DOHH2 (cell line): ENCODE results near the gene WDR31.

Experiments
- H3F3A ChIP-seq: fragments of 200-600 bp; sonication (generic), shearing (Covaris generic); 2 replicates; pipeline ENCODE4 v1.6.0; 2016; ENCODE audit warnings: antibody characterized with exemption, mild to moderate bottlenecking; ENCODE audit not compliant: control insufficient read depth, insufficient read depth
- H3K27ac ChIP-seq: fragments of 200-600 bp; sonication (generic); 2 replicates; pipeline ENCODE4 v1.5.1; 2014; ENCODE audit warnings: low read depth, mild to moderate bottlenecking, low read length, moderate library complexity
- H3K27me3 ChIP-seq: fragments of 200-600 bp; sonication (generic); 2 replicates; pipeline ENCODE4 v1.6.1; 2014; ENCODE audit warnings: mild to moderate bottlenecking, low read length, mixed read lengths; ENCODE audit not compliant: control insufficient read depth
- H3K36me3 ChIP-seq: fragments of 200-600 bp; sonication (generic); 2 replicates; pipeline ENCODE4 v1.6.1; 2014; ENCODE audit warnings: mild to moderate bottlenecking, low read length, moderate library complexity, mixed read lengths; ENCODE audit not compliant: control insufficient read depth
- H3K4me1 ChIP-seq: fragments of 200-600 bp; sonication (generic); 2 replicates; pipeline ENCODE4 v1.6.1; 2014; ENCODE audit warnings: mild to moderate bottlenecking, low read length, mixed read lengths; ENCODE audit not compliant: control insufficient read depth
- H3K4me2 ChIP-seq: fragments of 200-600 bp; sonication (generic); 2 replicates; pipeline ENCODE4 v1.6.0; 2014; ENCODE audit warnings: mild to moderate bottlenecking, low read length, moderate library complexity
- H3K4me3 ChIP-seq: fragments of 200-600 bp; sonication (generic); 2 replicates; pipeline ENCODE4 v1.5.1; 2014; ENCODE audit warnings: mild to moderate bottlenecking, low read length, mixed read lengths
- H3K79me2 ChIP-seq: fragments of 200-600 bp; sonication (generic); 2 replicates; pipeline ENCODE4 v1.6.1; 2014; ENCODE audit warnings: mild to moderate bottlenecking, low read length, mixed read lengths; ENCODE audit not compliant: control insufficient read depth
- H3K9me2 ChIP-seq: fragments of 200-600 bp; sonication (generic); replicated peaks from 2 replicates; pipeline ENCODE4 v1.6.1; 2014; ENCODE audit warnings: mild to moderate bottlenecking, low read length, mixed read lengths; ENCODE audit not compliant: control insufficient read depth
- H3K9me3 ChIP-seq: fragments of 200-600 bp; sonication (generic); 2 replicates; pipeline ENCODE4 v1.6.1; 2014; ENCODE audit warnings: antibody characterized with exemption, low read length, mixed read lengths; ENCODE audit not compliant: control insufficient read depth, insufficient read depth
- H4K20me1 ChIP-seq: fragments of 200-600 bp; sonication (generic); 2 replicates; pipeline ENCODE4 v1.6.0; 2014; ENCODE audit warnings: low read depth, mild to moderate bottlenecking, antibody characterized with exemption, low read length, moderate library complexity; ENCODE audit not compliant: control insufficient read depth, insufficient read depth
- CTCF ChIP-seq: fragments of 200-600 bp; sonication (generic); IDR thresholded peaks from one replicate; pipeline ENCODE4 v1.5.1; 2014; ENCODE audit warnings: antibody characterized with exemption, mild to moderate bottlenecking, low read depth, low read length; ENCODE audit not compliant: poor library complexity, severe bottlenecking
- EZH2phosphoT487 ChIP-seq: fragments of 200-600 bp; sonication (generic); IDR thresholded peaks from 2 replicates; pipeline ENCODE4 v1.6.1; 2017; ENCODE audit warnings: borderline replicate concordance, mild to moderate bottlenecking, antibody characterized with exemption, low read length, moderate library complexity, mixed read lengths

WDR31 gene

DNA sequence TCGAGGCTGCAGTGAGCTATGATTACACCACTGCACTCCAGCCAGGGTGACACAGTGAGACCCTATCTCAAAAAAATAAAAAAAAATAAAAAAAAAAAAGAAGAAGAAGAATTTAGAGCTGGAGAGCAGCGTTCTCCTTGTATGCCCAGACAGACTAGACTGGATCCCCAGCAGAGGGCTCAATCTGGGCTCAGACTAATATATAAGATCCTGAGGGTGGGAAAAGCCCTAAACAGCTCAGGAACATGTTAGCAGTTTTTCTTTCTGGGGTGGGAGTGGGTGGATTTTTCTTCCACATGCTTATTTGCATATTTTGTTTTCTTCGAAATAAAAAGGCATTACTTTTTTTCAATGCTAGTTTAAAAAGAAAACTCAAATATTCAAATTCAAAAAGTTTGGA, 8.4 kb upstream of the WDR31 start:
- no peaks in the 10 kb centered on the region for H3K79me2 ChIP-seq
- H3K9me3 ChIP-seq, result no peaks in the 10 kb centered on the region
- H3F3A ChIP-seq, result peaks cover 2% of the 10 kb centered on the region; the same call in 1 of the 2 replicates
- no peaks in the 10 kb centered on the region for H3K36me3 ChIP-seq
- H4K20me1 ChIP-seq, result no peaks in the 10 kb centered on the region
- H3K27ac ChIP-seq, result no peak overlapping the region
- no peak overlapping the region for H3K4me3 ChIP-seq
- peaks cover 38% of the 10 kb centered on the region for H3K27me3 ChIP-seq
- H3K4me2 ChIP-seq, result no peak overlapping the region
- peaks cover 27% of the 10 kb centered on the region for H3K4me1 ChIP-seq
- TF ChIP-seq CTCF (no peak), EZH2phosphoT487 (no peak)
- no peaks in the 10 kb centered on the region for H3K9me2 ChIP-seq

GRCh38 chr9:113345671-113346070, 5.6 kb upstream of the WDR31 start:
- Histone ChIP-seq H3K4me3 (no peak overlapping the region), H3K9me2 (no peaks in the 10 kb centered on the region), H3K79me2 (no peaks in the 10 kb centered on the region), H3K27me3 (peaks cover 26% of the 10 kb centered on the region), H4K20me1 (no peaks in the 10 kb centered on the region), H3K36me3 (no peaks in the 10 kb centered on the region), H3K27ac (no peak overlapping the region), H3F3A (peaks cover 2% of the 10 kb centered on the region; the same call in 1 of the 2 replicates), H3K4me2 (no peak overlapping the region), H3K9me3 (no peaks in the 10 kb centered on the region), H3K4me1 (peaks cover 23% of the 10 kb centered on the region)
- no peak for TF ChIP-seq EZH2phosphoT487
- TF ChIP-seq CTCF, result no peak

DNA sequence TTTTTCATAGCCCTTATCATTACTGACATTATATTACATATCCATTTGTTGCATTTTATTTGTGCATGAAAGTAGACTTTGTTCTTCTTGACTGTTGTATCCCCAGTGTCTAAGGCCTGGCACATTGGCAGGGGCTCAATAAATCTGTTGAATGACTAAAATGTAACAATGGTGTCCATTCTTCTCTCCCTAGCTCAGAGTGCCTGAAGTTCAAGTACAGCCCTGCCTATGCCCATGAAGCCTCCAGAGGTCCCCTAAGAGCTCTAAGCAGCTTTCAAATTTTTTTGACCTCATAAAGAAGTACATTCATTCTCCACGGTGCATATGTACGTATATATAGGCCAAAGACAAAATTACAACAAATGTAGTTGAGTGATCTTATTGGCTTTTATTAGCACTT, 5.1 kb upstream of the WDR31 start:
- Histone ChIP-seq H3K9me2 (no peaks in the 10 kb centered on the region), H3K27me3 (peaks cover 21% of the 10 kb centered on the region), H3K27ac (no peak overlapping the region), H3K4me3 (no peak overlapping the region), H3F3A (peaks cover 2% of the 10 kb centered on the region; the same call in 1 of the 2 replicates), H3K9me3 (no peaks in the 10 kb centered on the region), H3K4me1 (peaks cover 22% of the 10 kb centered on the region), H4K20me1 (no peaks in the 10 kb centered on the region), H3K4me2 (no peak overlapping the region), H3K36me3 (no peaks in the 10 kb centered on the region), H3K79me2 (no peaks in the 10 kb centered on the region)
- TF ChIP-seq CTCF (no peak), EZH2phosphoT487 (no peak)

DNA sequence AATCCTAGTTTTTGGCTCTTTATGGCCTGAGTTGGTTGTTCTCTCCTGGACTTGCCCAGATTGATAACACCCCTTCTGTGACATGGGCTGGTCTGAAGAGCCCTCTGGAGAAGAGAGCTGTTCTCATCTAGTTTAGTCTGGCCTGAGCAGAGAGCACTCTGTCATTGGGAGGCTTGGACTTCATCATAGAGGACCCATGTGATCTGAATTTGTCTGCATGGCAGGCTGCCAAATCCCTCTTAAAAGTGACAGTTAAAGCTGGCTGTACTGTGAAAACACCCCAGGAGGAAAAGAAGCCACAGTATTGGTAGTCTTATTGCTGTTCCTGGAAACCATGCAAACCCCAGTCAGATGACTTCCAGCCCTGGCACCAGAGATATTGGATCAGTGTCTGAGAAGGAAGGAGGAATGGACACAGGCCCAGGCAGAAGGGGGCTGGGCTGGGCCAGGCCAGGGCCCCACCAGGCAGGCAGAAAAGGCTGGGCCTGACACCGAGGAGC, 3.7 kb upstream of the WDR31 start:
- H4K20me1 ChIP-seq, result no peaks in the 10 kb centered on the region
- no peaks in the 10 kb centered on the region for H3K79me2 ChIP-seq
- H3K4me1 ChIP-seq, result peaks cover 21% of the 10 kb centered on the region
- H3K27me3 ChIP-seq, result peaks cover 9% of the 10 kb centered on the region
- no peaks in the 10 kb centered on the region for H3K36me3 ChIP-seq
- no peak overlapping the region for H3K4me2 ChIP-seq
- no peak overlapping the region for H3K4me3 ChIP-seq
- no peak overlapping the region for H3K27ac ChIP-seq
- peaks cover 2% of the 10 kb centered on the region; the same call in 1 of the 2 replicates for H3F3A ChIP-seq
- no peaks in the 10 kb centered on the region for H3K9me3 ChIP-seq
- H3K9me2 ChIP-seq, result no peaks in the 10 kb centered on the region
- TF ChIP-seq EZH2phosphoT487 (no peak), CTCF (no peak)
